Left lung (tissue), 10 donors: ENCODE results near the gene FAM228B. TPM values are rescaled to one million over a fixed set of nuclear protein-coding genes. Genes with fewer than 3 reads are reported as not detected.

Experiments
- ATAC-seq: fragments of 200-7000 bp; cut with Tn5 transposase; one replicate; pipeline ENCODE4 v1.9.1; 2020; ENCODE audit warnings: moderate library complexity
- DNase-seq, 4 donors: peaks; one replicate each; pipeline ENCODE4 v3.0.0-alpha.2; 2013 to 2020
- H3K27ac ChIP-seq, 2 donors: fragments of 200-600 bp; sonication (generic) in 1 of 2; one replicate each; pipeline versions ENCODE4 v1.5.0 to v1.8.0; 2020 to 2021
- H3K27me3 ChIP-seq, 2 donors: fragments of 200-600 bp; sonication (generic) in 1 of 2; one replicate each; pipeline versions ENCODE4 v1.5.0 to v1.8.0; 2020 to 2021
- H3K36me3 ChIP-seq, 2 donors: fragments of 200-600 bp; sonication (generic) in 1 of 2; one replicate each; pipeline versions ENCODE4 v1.5.0 to v1.8.0; 2020 to 2021
- H3K4me1 ChIP-seq, 2 donors: fragments of 200-600 bp; one replicate each; pipeline ENCODE4 v1.8.0; 2021
- H3K4me3 ChIP-seq, 2 donors: fragments of 200-600 bp; sonication (generic) in 1 of 2; one replicate each; pipeline versions ENCODE4 v1.5.0 to v1.8.0; 2020 to 2021; ENCODE audit warnings: mild to moderate bottlenecking in 1 of 2
- H3K9me3 ChIP-seq, 2 donors: fragments of 200-600 bp; sonication (generic) in 1 of 2; one replicate each; pipeline versions ENCODE4 v1.5.0 to v1.8.0; 2020 to 2021
- intact Hi-C, 2 donors: fragments of 100-400 bp; cut with DNase I; formaldehyde crosslinking; loops; one replicate each; pipeline versions ENCODE4 v1.11.2 to v1.14.2; 2022
- polyA plus RNA-seq, 6 donors: library from polyadenylated mRNA; unstranded; fragments of 120-200 nt; gene quantifications; one replicate each; pipeline ENCODE4 v1.2.1, GENCODE V29; 2013; ENCODE audit not compliant: insufficient read length in 6 of 6
- total RNA-seq, 2 donors: library from RNA; stranded (reverse); fragmentation: NEBNext Ultra II Directional; extraction: Animal tissue kit (Norgen Biotek cat#: 25700); gene quantifications; one replicate each; pipeline ENCODE4 v1.2.1, GENCODE V29; 2021
- TF ChIP-seq, protein P1 (sequence below), 2 donors: fragments of 200-600 bp; sonication (generic) in 1 of 2; IDR thresholded peaks; one replicate each; pipeline versions ENCODE4 v1.5.0 to v1.8.0; 2021; ENCODE audit warnings: antibody characterized with exemption in 2 of 2
- donor health status: DM: no; HTN: yes; CAD: no.
- donor health status: DM: no; HTN: no; CAD: no.

FAM228B gene
- total and polyA plus RNA-seq, 8 donors: 18.2 to 30.6 (median 26.2) TPM

DNA sequence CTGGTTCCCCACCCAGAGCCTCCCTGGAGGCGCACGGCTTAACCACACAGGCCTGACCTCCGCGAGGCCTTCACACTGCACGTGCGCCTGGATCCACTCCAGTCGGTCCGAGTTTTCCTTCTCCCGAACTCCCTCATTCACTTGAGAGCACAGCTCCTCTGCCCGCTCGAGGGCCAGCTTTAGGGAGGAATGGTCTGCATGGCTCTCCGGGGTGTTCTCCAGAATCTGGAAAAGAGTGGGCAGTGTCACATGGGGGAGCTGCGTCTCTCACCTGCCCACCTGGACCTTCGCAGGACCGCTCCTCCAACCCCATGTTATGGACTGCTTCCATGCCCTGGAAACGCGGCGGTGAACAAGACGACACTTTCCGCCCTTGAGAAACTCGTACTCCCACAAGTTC, 87.5 kb downstream of the FAM228B start:
- ATAC-seq: no peak
- no peak overlapping the region for H3K4me3 ChIP-seq

DNA sequence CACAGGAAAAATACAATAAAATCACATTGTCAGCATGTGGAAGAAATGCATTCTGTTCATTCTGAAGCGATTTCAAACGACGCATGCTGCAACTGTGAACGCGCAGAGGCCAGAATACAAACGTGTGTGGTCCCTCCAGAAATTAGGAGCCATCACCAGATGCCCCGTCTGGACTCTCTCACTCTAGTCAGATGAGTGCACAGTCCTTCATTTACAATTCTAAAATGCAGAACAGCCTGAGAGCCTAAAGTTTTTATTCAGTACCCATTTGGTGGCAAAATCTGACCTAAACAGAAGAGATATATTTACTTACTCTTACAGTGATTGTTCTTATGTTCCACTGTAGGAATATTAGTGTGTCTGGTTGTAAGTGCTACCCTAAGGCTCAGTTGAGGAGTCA, 88.1 kb downstream of the FAM228B start:
- TF ChIP-seq, protein P1, sequence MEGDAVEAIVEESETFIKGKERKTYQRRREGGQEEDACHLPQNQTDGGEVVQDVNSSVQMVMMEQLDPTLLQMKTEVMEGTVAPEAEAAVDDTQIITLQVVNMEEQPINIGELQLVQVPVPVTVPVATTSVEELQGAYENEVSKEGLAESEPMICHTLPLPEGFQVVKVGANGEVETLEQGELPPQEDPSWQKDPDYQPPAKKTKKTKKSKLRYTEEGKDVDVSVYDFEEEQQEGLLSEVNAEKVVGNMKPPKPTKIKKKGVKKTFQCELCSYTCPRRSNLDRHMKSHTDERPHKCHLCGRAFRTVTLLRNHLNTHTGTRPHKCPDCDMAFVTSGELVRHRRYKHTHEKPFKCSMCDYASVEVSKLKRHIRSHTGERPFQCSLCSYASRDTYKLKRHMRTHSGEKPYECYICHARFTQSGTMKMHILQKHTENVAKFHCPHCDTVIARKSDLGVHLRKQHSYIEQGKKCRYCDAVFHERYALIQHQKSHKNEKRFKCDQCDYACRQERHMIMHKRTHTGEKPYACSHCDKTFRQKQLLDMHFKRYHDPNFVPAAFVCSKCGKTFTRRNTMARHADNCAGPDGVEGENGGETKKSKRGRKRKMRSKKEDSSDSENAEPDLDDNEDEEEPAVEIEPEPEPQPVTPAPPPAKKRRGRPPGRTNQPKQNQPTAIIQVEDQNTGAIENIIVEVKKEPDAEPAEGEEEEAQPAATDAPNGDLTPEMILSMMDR (IDR thresholded peaks at IDR 0.05): no peak

More for the DNA sequence above, 87.5 kb downstream of the FAM228B start:
- intact Hi-C loops: no loop called here
- Histone ChIP-seq H3K9me3 (no peaks in the 10 kb centered on the region), H3K36me3 (peaks cover 0 to 100% of the 10 kb centered on the region in 2 donors), H3K27ac (no peak overlapping the region), H3K4me1 (no peaks in the 10 kb centered on the region), H3K27me3 (no peaks in the 10 kb centered on the region)
- TF ChIP-seq, protein P1 (IDR thresholded peaks at IDR 0.05): no peak
- DNase-seq: no peak

DNA sequence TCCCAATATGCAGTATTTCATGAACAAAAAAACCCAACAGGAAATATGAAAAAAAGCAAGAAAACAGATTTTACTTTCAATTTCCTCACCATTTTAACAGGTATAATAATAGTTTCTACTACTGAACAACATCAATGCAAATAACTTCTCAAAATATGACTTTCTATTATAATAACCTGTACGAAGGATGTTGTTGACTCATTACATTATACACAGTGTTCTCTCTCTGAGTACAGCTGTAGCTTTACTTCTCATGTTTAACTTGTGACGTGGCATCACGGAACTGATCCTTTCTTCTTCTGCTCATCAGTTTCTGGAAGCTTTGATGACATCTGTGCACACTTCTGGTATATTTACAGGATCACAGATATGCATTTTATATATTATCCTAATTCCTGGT, 91.6 kb downstream of the FAM228B start:
- no peaks in the 10 kb centered on the region for H3K4me1 ChIP-seq
- no peak for ATAC-seq
- no peak for DNase-seq
- H3K9me3 ChIP-seq: no peaks in the 10 kb centered on the region
- no peaks in the 10 kb centered on the region for H3K27me3 ChIP-seq
- H3K27ac ChIP-seq: no peak overlapping the region
- TF ChIP-seq, protein P1 (IDR thresholded peaks at IDR 0.05): no peak
- intact Hi-C loops: no loop called here
- no peak overlapping the region for H3K4me3 ChIP-seq
- H3K36me3 ChIP-seq: peaks cover 0 to 100% of the 10 kb centered on the region in 2 donors

More for the DNA sequence above, 88.1 kb downstream of the FAM228B start:
- intact Hi-C loops: no loop called here
- Histone ChIP-seq H3K36me3 (peaks cover 0 to 100% of the 10 kb centered on the region in 2 donors), H3K4me3 (no peak overlapping the region), H3K27ac (no peak overlapping the region), H3K27me3 (no peaks in the 10 kb centered on the region), H3K9me3 (no peaks in the 10 kb centered on the region), H3K4me1 (no peaks in the 10 kb centered on the region)
- ATAC-seq: no peak
- DNase-seq: no peak

Other genes with a start within 250 kb of the FAM228B start
- gene ATAD2B, start 196.3 kb upstream of the FAM228B start, total RNA-seq: 10 to 100 TPM; 20.1 to 24.9 TPM
- gene ATAD2B, start 196.3 kb upstream of the FAM228B start, polyA plus RNA-seq: 10 to 100 TPM; 21.4 to 27.4 (median 25.1) TPM
- 10 to 100 TPM; 13.4 to 13.7 TPM for gene UBXN2A, start 183.0 kb upstream of the FAM228B start, total RNA-seq
- gene UBXN2A, start 183.0 kb upstream of the FAM228B start, polyA plus RNA-seq: 10 to 100 TPM; 20.1 to 24.1 (median 22.3) TPM
- under 1 TPM; 0.26 to 0.31 TPM for gene MFSD2B, start 113.4 kb upstream of the FAM228B start, total RNA-seq
- gene MFSD2B, start 113.4 kb upstream of the FAM228B start, polyA plus RNA-seq: 1 to 10 TPM; 3.9 to 5.4 (median 4.5) TPM
- gene WDCP, start 76.1 kb upstream of the FAM228B start, total RNA-seq: 10 to 100 TPM; 10.3 to 12.8 TPM
- 10 to 100 TPM; 14.1 to 15.0 (median 14.7) TPM for gene WDCP, start 76.1 kb upstream of the FAM228B start, polyA plus RNA-seq
- gene FKBP1B, start 73.7 kb upstream of the FAM228B start, total RNA-seq: 10 to 100 TPM in 1 of 2 donors, 1 to 10 TPM in 1; 9.6 to 18.7 TPM
- 10 to 100 TPM; 11.7 to 16.0 (median 14.7) TPM for gene FKBP1B, start 73.7 kb upstream of the FAM228B start, polyA plus RNA-seq
- gene SF3B6, start 47.1 kb upstream of the FAM228B start, total RNA-seq: 10 to 100 TPM; 69.0 to 70.0 TPM
- gene SF3B6, start 47.1 kb upstream of the FAM228B start, polyA plus RNA-seq: 100 to 1,000 TPM; 119 to 134 (median 126) TPM
- 100 to 1,000 TPM in 1 of 2 donors, 10 to 100 TPM in 1; 56.8 to 123 TPM for gene TP53I3, start 38.6 kb upstream of the FAM228B start, total RNA-seq
- gene TP53I3, start 38.6 kb upstream of the FAM228B start, polyA plus RNA-seq: 10 to 100 TPM; 53.3 to 72.8 (median 64.8) TPM
- gene PFN4, start 135 bp upstream of the FAM228B start, total RNA-seq: 1 to 10 TPM in 1 of 2 donors, under 1 TPM in 1; 0.29 to 1.3 TPM
- gene PFN4, start 135 bp upstream of the FAM228B start, polyA plus RNA-seq: 1 to 10 TPM; 2.2 to 3.9 (median 2.8) TPM
- 1 to 10 TPM in 1 of 2 donors, under 1 TPM in 1; 0.41 to 3.4 TPM for gene FAM228A, start 51.6 kb downstream of the FAM228B start, total RNA-seq
- gene FAM228A, start 51.6 kb downstream of the FAM228B start, polyA plus RNA-seq: 1 to 10 TPM in 5 of 6 donors, under 1 TPM in 1; 0.70 to 2.9 (median 1.4) TPM
- gene ITSN2, start 237.1 kb downstream of the FAM228B start, total RNA-seq: 10 to 100 TPM; 80.5 to 85.6 TPM
- 10 to 100 TPM; 28.7 to 39.9 (median 37.8) TPM for gene ITSN2, start 237.1 kb downstream of the FAM228B start, polyA plus RNA-seq